ENCODE data around the gene OAF. TPM values are rescaled to one million over a fixed set of nuclear protein-coding genes. Genes with fewer than 3 reads are reported as not detected.

OAF gene
- total RNA-seq, 1 donor from 2014 or later: 20.9 TPM

- H2AFZ ChIP-seq (ENCODE audit: low read depth, low read length): no peak overlapping the region
- H4K20me1 ChIP-seq (ENCODE audit: insufficient read depth, low read length): peaks cover 80% of the 10 kb centered on the region
- no peak for TF ChIP-seq EZH2 (IDR thresholded peaks at IDR 0.05; ENCODE audit: insufficient read depth, low read length)
- no peak for TF ChIP-seq CTCF (IDR thresholded peaks at IDR 0.05; ENCODE audit: insufficient read depth, low read depth, low read length)
- H3K4me3 ChIP-seq (ENCODE audit: insufficient read depth, low read depth, low read length): no peak overlapping the region
- no peaks in the 10 kb centered on the region for H3K36me3 ChIP-seq (ENCODE audit: insufficient read depth, low read length)
- H3K4me1 Mint-ChIP-seq (ENCODE audit: low read depth, unreplicated experiment): peaks cover 16% of the 10 kb centered on the region
- H3K9ac ChIP-seq (ENCODE audit: low read length): no peak overlapping the region
- no peak overlapping the region for H3K27ac ChIP-seq (ENCODE audit: low read depth, low read length)
- H3K9me3 ChIP-seq (ENCODE audit: insufficient read depth, low read depth, low read length): no peaks in the 10 kb centered on the region
- H3K9me3 Mint-ChIP-seq (ENCODE audit: unreplicated experiment): peaks cover 2% of the 10 kb centered on the region
- H3K4me2 ChIP-seq (ENCODE audit: low read length): no peak overlapping the region
- H3K36me3 Mint-ChIP-seq (ENCODE audit: low read depth, unreplicated experiment): peaks cover 25% of the 10 kb centered on the region
- no peaks in the 10 kb centered on the region for H3K27me3 ChIP-seq (ENCODE audit: insufficient read depth, low read length)
- DNase-seq (ENCODE audit: low read depth) (no peak), FAIRE-seq (no peak)
- peaks cover 20% of the 10 kb centered on the region for H3K79me2 ChIP-seq (ENCODE audit: insufficient read depth, low read length)
- no peak overlapping the region for H3K27ac Mint-ChIP-seq (ENCODE audit: unreplicated experiment)
- H3K4me1 ChIP-seq (ENCODE audit: insufficient read depth, low read length): peaks cover 7% of the 10 kb centered on the region
- H3K27me3 Mint-ChIP-seq (ENCODE audit: low read depth, unreplicated experiment): peaks cover 21% of the 10 kb centered on the region
- no peak overlapping the region for H3K4me3 Mint-ChIP-seq (ENCODE audit: unreplicated experiment)
These were observed 7.3 kb downstream of the OAF start for GRCh38 chr11:120217941-120218694.

DNA sequence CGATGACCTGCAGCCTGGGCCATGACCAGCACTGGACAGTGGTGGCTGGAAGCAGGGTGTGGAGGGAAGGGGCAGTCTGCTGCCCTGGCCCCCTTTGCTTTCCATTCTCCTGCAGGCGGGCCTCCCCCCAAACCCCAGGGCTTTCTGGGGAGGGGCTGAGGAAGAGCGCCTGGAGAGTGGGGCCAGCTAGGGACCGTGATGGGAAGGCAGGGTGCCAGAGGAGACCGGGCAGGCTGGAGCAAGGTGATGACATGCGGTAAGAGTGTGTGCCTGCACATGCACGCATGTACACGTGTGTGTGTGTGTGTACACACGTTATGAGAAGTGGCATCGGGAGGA, 7.8 kb downstream of the OAF start:
- no peak for DNase-seq (ENCODE audit: low read depth)
- TF ChIP-seq EZH2 (IDR thresholded peaks at IDR 0.05; ENCODE audit: insufficient read depth, low read length): no peak
- TF ChIP-seq CTCF (IDR thresholded peaks at IDR 0.05; ENCODE audit: insufficient read depth, low read depth, low read length): no peak
- Mint-ChIP-seq H3K4me3 (ENCODE audit: unreplicated experiment) (no peak overlapping the region), H3K4me1 (ENCODE audit: low read depth, unreplicated experiment) (peaks cover 13% of the 10 kb centered on the region), H3K27ac (ENCODE audit: unreplicated experiment) (no peak overlapping the region), H3K9me3 (ENCODE audit: unreplicated experiment) (peaks cover 2% of the 10 kb centered on the region), H3K36me3 (ENCODE audit: low read depth, unreplicated experiment) (peaks cover 25% of the 10 kb centered on the region), H3K27me3 (ENCODE audit: low read depth, unreplicated experiment) (peaks cover 21% of the 10 kb centered on the region)
- Histone ChIP-seq H3K4me2 (ENCODE audit: low read length) (no peak overlapping the region), H2AFZ (ENCODE audit: low read depth, low read length) (no peak overlapping the region), H3K36me3 (ENCODE audit: insufficient read depth, low read length) (no peaks in the 10 kb centered on the region), H3K27ac (ENCODE audit: low read depth, low read length) (no peak overlapping the region), H3K4me3 (ENCODE audit: insufficient read depth, low read depth, low read length) (no peak overlapping the region), H4K20me1 (ENCODE audit: insufficient read depth, low read length) (peaks cover 75% of the 10 kb centered on the region), H3K79me2 (ENCODE audit: insufficient read depth, low read length) (peaks cover 14% of the 10 kb centered on the region), H3K27me3 (ENCODE audit: insufficient read depth, low read length) (no peaks in the 10 kb centered on the region), H3K9ac (ENCODE audit: low read length) (no peak overlapping the region), H3K9me3 (ENCODE audit: insufficient read depth, low read depth, low read length) (no peaks in the 10 kb centered on the region), H3K4me1 (ENCODE audit: insufficient read depth, low read length) (peaks cover 7% of the 10 kb centered on the region)
- FAIRE-seq: no peak

DNA sequence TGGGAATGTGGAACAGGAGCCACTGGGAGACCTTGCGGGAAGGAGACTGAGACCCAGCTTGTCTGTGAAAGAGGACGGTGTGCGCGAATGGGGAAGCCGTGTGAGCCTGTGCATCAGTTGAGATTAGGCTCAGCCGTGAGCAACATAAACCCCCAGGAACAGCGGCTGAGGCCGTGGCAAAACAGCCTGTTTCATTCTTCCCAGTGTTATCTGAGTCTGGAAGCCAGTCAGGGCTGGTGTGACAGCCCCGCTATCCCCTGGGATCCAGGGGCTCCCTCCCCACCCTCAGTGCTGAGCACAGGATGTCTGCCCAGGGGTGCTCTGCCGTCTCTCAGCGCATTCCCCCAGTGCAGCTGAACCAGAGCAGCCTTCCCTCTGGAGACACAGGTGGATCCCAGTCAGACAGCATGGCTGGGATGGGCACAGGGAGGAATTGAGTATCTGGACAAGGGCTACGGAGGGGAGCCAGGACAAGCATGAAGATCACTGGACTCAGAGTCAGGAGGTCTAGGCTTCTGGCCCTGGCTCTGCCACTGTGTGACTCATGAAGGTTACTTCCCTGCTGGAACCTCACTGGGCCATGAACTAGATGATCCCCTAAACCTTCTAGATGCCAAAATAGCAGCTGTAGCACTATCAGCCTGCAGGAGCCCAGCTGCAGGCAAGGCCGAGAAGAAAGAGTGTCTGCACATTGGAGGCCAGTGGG, 8.6 kb downstream of the OAF start:
- no peak overlapping the region for H3K4me3 ChIP-seq (ENCODE audit: insufficient read depth, low read depth, low read length)
- peaks cover 70% of the 10 kb centered on the region for H4K20me1 ChIP-seq (ENCODE audit: insufficient read depth, low read length)
- H3K36me3 Mint-ChIP-seq (ENCODE audit: low read depth, unreplicated experiment): peaks cover 21% of the 10 kb centered on the region
- TF ChIP-seq EZH2 (IDR thresholded peaks at IDR 0.05; ENCODE audit: insufficient read depth, low read length): no peak
- no peak for TF ChIP-seq CTCF (IDR thresholded peaks at IDR 0.05; ENCODE audit: insufficient read depth, low read depth, low read length)
- no peaks in the 10 kb centered on the region for H3K27me3 ChIP-seq (ENCODE audit: insufficient read depth, low read length)
- no peak overlapping the region for H3K4me3 Mint-ChIP-seq (ENCODE audit: unreplicated experiment)
- no peak overlapping the region for H3K27ac Mint-ChIP-seq (ENCODE audit: unreplicated experiment)
- no peaks in the 10 kb centered on the region for H3K9me3 ChIP-seq (ENCODE audit: insufficient read depth, low read depth, low read length)
- H3K4me1 ChIP-seq (ENCODE audit: insufficient read depth, low read length): peaks cover 7% of the 10 kb centered on the region
- no peak overlapping the region for H2AFZ ChIP-seq (ENCODE audit: low read depth, low read length)
- DNase-seq (ENCODE audit: low read depth) (no peak), FAIRE-seq (no peak)
- H3K9ac ChIP-seq (ENCODE audit: low read length): no peak overlapping the region
- no peak overlapping the region for H3K27ac ChIP-seq (ENCODE audit: low read depth, low read length)
- peaks cover 13% of the 10 kb centered on the region for H3K4me1 Mint-ChIP-seq (ENCODE audit: low read depth, unreplicated experiment)
- H3K36me3 ChIP-seq (ENCODE audit: insufficient read depth, low read length): no peaks in the 10 kb centered on the region
- H3K4me2 ChIP-seq (ENCODE audit: low read length): no peak overlapping the region
- peaks cover 2% of the 10 kb centered on the region for H3K9me3 Mint-ChIP-seq (ENCODE audit: unreplicated experiment)
- peaks cover 8% of the 10 kb centered on the region for H3K79me2 ChIP-seq (ENCODE audit: insufficient read depth, low read length)
- H3K27me3 Mint-ChIP-seq (ENCODE audit: low read depth, unreplicated experiment): peaks cover 23% of the 10 kb centered on the region

Measured in astrocyte (in vitro differentiated cells and primary cell).